Ovary (tissue), 3 donors: Measurements from ENCODE around the gene MAVS.

Experiments
- CTCF ChIP-seq, 3 donors: fragments of 450-650 bp in 2 of 3; fragments of 200-600 bp in 1 of 3; IDR thresholded peaks; one replicate each; pipeline versions ENCODE4 v1.5.1 to v1.8.0; 2016 to 2022; ENCODE audit warnings: antibody characterized with exemption in 3 of 3, mild to moderate bottlenecking in 1 of 3
- EP300 ChIP-seq: sonication (generic); formaldehyde crosslinking; IDR thresholded peaks from one replicate; pipeline ENCODE4 v1.6.1; 2017; ENCODE audit warnings: antibody characterized with exemption
- POLR2A ChIP-seq: fragments of 450-650 bp; IDR thresholded peaks from one replicate; pipeline ENCODE4 v1.6.1; 2017; ENCODE audit warnings: antibody characterized with exemption, mild to moderate bottlenecking, moderate library complexity
- donor health status: DM: no; HTN: no; CAD: no.

DNA sequence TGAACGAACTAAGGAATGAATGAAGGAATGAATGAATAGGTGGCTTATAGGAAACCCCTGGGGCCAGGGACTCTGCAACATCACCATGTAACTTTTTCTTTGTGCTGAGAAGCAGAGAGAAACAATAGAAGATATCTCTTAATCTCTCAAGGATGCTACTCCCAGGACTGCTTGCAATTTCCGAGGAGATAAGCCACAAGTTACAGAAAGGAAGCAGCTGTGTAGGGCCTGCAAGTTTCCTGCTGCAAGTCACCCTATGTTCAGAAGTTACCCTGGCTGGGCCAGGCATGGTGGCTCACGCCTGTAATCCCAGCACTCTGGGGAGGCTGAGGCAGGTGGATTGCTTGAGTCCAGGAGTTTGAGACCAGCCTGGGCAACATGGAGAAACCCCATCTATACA lies 7.3 kb upstream of the MAVS start:
- TF ChIP-seq CTCF (IDR thresholded peaks at IDR 0.05) (no peak), EP300 (no peak), POLR2A (no peak)
